Measurements from ENCODE around the gene SAMD10.

DNA sequence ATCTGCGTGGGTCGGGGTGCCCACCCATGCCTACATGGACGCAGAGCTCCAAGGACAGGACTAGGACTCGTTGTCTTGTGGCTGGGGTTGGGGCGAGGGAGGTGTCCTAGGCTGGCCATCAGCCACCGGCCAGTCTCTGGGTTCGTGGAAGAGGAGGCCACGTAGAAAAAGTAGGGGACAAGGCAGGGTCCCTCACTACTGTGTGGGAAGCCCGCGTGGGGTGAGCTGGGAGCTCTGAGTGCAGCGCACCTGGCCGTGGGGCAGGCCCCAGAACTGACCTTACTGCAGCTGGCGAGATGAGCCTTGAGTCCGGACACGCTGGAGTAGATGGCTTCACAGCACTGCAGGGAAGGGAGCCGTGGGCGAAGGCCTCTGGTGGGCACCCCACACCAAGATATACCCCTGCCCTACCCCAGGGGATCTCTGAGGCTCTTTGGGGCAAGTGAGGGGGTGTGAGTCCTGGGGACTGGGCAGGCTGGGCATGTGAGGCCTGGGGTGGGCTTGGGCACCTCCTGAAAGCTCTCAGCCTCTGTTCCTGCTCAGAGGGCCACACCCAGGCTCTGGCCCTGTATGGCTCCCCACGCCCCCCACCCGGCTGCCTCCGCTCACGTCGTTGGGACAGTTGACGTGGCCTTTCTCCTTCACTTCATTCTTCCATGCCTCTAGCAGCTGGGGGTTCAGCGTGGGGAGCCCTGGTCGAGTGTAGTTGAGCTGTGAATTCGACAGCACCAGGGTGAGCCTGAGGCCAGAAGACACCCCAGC is 17.6 kb downstream of the SAMD10 start:
- no peak for TF ChIP-seq POLR2A (IDR thresholded peaks at IDR 0.05; ENCODE audit: low read depth, low read length)
- TF ChIP-seq TAF1 (IDR thresholded peaks at IDR 0.05; ENCODE audit: borderline replicate concordance, low read depth, low read length) = no peak
- TF ChIP-seq POLR2AphosphoS5 (IDR thresholded peaks at IDR 0.05; ENCODE audit: low read depth, low read length) = no peak
